A673 (cell line): ENCODE data around the gene KCNT2.

Experiments
- CTCF ChIP-seq: fragments of 300-800, 200-600 bp; sonication (generic); conservative IDR thresholded peaks from 2 replicates; pipeline ENCODE4 v1.5.1; 2017; ENCODE audit warnings: low read depth, mild to moderate bottlenecking, antibody characterized with exemption, low read length, moderate library complexity, mixed read lengths
- EZH2 ChIP-seq: fragments of 200-600 bp; sonication (generic); IDR thresholded peaks from 2 replicates; pipeline ENCODE4 v1.6.1; 2017; ENCODE audit warnings: borderline replicate concordance, low read depth, mild to moderate bottlenecking, mixed read lengths, antibody characterized with exemption, low read length; ENCODE audit not compliant: poor library complexity, severe bottlenecking

GRCh38 chr1:196403803-196404690, 204.2 kb downstream of the KCNT2 start:
- TF ChIP-seq CTCF, result no peak
- TF ChIP-seq EZH2, result no peak
